Measurements from ENCODE around the gene IQGAP2.
"Not testable (repeated sequence)": the region's sequence is repeated elsewhere in the genome, so short reads cannot be mapped to it uniquely, and the experiment has no call there.

IQGAP2 gene

GRCh38 chr5:76413746-76414145, 10.7 kb downstream of the IQGAP2 start:
- DNase-seq (ENCODE audit: low read depth): no peak

- DNase-seq (ENCODE audit: low read depth): no peak
These were observed 11.7 kb downstream of the IQGAP2 start for GRCh38 chr5:76414788-76415187.

GRCh38 chr5:76415855-76416254, 12.8 kb downstream of the IQGAP2 start:
- DNase-seq (ENCODE audit: low read depth): no peak

DNA sequence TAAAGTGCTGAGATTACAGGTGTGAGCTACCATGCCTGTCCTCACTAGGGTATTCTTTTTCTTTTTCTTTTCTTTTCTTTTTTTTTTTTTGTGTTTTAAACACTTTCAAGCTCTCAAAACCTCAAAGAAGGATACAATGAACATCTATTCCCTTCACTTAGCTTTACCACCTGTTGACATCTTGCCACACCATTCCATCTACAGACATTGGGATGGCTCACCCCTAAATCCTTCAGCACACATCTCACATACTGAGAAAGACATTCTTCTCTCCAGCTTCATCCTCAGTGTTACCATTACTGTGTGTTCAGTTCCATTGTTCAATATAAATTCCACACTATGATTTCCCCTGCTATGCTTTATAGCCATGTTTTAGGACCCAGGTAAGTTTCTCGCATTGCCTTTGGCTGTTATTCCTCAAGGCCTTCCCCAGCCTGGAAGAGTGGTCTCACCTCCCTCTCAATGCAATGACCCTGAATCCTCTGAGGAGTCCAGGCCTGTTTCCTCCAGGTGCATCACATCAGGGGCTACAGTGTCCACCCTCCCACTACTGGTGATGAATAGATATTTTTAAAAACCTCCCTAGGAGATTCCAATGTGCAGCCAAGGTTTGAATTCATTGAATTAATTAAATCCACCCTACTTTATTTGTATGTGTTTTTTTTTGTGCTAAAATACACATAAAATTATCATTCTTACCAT, 16.7 kb downstream of the IQGAP2 start:
- no peak for DNase-seq (ENCODE audit: low read depth)

DNA sequence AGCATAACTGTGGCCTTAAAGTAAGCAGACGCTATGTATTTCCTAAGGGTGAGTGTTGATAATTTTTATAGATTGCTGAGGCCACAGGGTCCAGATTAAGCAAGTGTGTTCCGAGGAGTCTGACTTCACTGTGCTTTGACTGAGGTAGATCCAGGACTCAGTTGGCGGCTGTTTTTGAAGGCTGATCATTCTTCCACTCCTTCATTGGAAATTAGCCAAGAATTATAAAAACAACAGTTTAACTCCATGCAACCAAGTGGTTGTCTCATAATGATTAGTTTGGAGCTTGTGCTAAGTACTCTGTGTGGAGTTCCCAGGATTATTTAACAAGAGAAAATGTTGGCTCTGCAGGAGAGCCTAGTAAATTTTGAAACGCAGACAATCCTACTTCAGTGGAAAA, 19.1 kb downstream of the IQGAP2 start:
- no peak for DNase-seq (ENCODE audit: low read depth)

- no peak for DNase-seq (ENCODE audit: low read depth)
These were observed 19.7 kb downstream of the IQGAP2 start for GRCh38 chr5:76422742-76423141.

GRCh38 chr5:76425146-76425545, 22.1 kb downstream of the IQGAP2 start:
- no peak for DNase-seq (ENCODE audit: low read depth)

GRCh38 chr5:76425928-76426804, 23.1 kb downstream of the IQGAP2 start:
- DNase-seq (ENCODE audit: low read depth): no peak

DNA sequence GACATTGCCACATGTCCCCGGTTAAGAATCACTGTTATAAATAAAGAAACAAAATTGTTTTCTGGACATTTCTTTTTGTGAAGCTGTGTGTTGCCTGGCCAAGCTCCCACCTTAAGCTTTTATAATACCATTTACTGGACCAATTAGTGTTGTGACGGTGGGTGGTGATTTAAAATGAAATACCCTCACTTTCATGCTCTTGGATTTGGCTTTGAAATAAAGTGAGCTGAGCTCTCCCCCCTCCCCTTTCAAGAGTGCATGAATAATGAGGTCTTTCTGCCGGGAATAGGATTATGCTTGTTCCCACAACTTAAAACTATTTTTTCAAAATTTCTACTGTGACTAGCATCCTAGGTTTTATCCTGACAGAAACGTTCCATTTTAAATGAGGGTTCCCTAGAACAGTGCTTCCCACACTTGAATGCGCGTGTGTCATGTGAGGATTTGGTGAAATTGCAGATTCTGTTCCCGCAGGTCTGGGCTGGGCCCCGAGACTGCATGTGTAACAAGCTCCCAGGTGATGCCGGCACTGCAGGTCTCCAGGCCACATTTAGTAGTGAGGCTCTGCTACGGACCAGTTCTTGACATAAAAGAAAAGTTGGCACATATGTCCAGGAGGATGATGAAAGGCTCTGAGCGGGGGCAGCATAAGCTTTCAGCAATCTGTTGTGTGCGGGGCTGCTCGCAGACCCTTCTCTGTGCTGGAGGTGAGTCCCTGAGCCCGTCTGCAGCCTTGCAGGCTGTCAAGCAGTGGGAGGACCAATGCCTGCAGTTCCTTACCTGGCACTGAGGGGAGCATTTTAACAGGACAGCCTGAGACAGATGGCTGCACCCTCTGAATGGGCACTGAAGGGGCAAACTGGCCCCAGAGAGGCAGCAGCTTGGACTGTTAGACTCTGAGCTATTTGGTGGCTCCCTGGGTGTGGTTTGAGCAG, 24.4 kb downstream of the IQGAP2 start:
- no peak for DNase-seq (ENCODE audit: low read depth)

- not testable (repeated sequence) for DNase-seq (ENCODE audit: low read depth)
These were observed 25.5 kb downstream of the IQGAP2 start for GRCh38 chr5:76428550-76428949.

DNA sequence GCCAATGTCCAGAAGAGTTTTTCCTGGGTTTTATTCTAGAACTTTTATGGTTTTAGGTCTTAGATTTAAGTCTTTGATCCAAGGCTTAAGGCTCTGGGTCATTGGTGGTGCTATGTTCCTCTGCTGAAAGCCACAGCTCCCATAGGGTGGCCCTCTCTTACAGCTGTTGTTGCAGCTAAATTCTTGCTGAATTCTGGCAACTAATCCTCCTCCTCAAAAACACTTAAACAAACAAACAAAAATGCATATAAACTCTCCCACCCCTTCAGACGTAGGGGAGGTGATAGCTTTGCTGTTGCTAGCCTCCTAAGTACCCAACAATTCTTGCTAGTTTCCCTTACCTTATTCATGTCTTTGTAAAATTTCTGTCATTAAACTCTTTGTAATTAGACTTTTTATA, 30.2 kb downstream of the IQGAP2 start:
- DNase-seq (ENCODE audit: low read depth): no peak

- DNase-seq (ENCODE audit: low read depth): not testable (repeated sequence)
These were observed 34.4 kb downstream of the IQGAP2 start for GRCh38 chr5:76437507-76437906.

DNA sequence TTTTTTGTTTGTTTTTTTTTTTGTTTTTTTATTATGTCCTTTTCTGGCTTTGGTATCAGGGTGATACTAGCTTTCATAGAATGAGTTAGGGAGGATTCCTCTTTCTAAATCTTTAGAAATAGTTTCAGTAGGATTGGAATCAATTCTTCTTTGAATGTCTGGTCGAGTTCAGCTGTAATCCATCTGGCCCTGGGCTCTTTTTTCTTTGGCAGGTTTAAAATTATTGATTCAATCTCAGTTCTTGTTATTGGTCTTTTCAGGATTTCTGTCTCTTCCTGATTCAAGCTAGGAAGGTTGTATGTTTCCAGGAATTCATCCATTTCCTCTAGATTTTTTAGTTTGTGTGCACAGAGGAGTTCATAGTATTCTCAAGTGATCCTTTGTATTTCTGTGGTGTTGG, 34.9 kb downstream of the IQGAP2 start:
- DNase-seq (ENCODE audit: low read depth): no peak

GRCh38 chr5:76439201-76439600, 36.1 kb downstream of the IQGAP2 start:
- DNase-seq (ENCODE audit: low read depth): no peak

- no peak for DNase-seq (ENCODE audit: low read depth)
These were observed 36.8 kb downstream of the IQGAP2 start for GRCh38 chr5:76439929-76440328.

GRCh38 chr5:76441101-76441500, 38.0 kb downstream of the IQGAP2 start:
- DNase-seq (ENCODE audit: low read depth): no peak

DNA sequence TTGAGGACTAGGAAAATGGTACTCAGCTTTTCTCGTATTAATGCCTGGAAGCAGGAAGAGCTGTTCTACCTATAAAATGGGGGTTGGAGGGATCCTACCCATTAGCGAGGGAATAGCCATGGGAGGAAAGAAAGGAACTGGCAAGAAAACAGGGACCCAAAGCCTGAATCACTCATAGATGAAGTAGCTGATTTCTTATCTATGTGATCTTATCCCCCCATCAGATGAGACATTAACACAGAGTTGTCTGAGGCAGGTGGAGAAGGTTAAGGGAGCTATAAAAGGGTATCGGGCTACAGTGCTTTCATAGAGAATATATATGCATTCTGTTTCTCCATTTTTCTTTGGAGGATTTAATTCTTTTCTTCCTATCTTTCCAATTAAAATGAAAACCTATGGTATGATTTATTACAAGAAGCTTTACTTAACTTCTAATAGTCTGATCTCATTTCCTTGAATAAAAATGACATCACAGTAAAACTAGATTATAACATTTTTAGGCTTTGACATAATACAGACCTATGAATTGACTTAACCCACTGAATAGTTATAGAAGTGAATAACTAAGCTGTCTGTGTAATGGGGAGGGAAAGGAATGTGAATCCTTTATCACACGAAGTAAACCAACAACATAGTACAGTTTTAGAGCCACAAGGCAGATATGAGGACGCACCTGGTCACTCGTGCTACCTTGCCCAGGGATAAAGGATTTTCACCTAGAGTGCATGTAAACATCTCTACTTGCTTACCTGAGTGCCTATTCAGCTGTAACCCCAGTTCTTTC, 39.0 kb downstream of the IQGAP2 start:
- no peak for DNase-seq (ENCODE audit: low read depth)

GRCh38 chr5:76443066-76443800, 40.1 kb downstream of the IQGAP2 start:
- no peak for DNase-seq (ENCODE audit: low read depth)

DNA sequence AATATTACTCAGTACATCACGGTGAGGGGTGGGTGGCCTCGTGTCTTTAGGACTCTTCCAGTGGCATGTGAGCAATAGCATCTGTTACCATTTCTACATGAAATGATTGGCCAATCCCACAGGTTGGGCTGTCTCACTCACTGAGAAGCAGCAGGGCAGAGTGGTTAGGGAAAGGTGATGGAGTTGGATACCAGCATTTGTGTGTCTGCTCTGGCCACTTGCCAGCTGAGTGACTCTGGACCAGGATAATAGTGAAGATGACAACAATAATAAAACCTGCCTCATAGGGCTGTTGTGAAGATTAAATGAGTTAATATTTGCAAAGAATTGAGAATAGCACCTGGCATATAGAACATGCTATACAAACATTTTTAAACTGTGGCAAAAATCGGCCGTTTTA, 42.0 kb downstream of the IQGAP2 start:
- DNase-seq (ENCODE audit: low read depth): no peak

- no peak for DNase-seq (ENCODE audit: low read depth)
These were observed 42.7 kb downstream of the IQGAP2 start for GRCh38 chr5:76445830-76446229.

DNA sequence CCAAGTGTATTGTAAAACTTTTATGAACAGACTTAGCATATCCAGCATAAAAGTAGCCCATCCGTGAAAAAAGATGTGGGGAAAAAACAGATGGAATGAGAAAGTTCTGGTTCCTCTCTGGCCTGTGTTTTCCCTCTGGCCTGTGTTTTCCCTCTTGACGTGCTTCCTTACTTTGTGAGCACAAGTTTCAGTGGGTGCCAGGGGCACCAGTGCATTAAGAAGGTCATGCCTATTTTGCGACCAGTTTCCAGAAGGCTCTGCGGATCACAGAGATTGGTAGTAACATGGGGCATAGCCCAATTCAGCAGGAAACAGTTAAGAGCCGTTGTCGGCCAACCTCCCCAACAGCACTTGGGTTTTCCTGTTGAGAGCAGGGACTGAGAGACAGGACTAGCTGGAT, 43.7 kb downstream of the IQGAP2 start:
- DNase-seq (ENCODE audit: low read depth): no peak
